ENCODE results near the gene TENM4.

- TF ChIP-seq, protein P1, sequence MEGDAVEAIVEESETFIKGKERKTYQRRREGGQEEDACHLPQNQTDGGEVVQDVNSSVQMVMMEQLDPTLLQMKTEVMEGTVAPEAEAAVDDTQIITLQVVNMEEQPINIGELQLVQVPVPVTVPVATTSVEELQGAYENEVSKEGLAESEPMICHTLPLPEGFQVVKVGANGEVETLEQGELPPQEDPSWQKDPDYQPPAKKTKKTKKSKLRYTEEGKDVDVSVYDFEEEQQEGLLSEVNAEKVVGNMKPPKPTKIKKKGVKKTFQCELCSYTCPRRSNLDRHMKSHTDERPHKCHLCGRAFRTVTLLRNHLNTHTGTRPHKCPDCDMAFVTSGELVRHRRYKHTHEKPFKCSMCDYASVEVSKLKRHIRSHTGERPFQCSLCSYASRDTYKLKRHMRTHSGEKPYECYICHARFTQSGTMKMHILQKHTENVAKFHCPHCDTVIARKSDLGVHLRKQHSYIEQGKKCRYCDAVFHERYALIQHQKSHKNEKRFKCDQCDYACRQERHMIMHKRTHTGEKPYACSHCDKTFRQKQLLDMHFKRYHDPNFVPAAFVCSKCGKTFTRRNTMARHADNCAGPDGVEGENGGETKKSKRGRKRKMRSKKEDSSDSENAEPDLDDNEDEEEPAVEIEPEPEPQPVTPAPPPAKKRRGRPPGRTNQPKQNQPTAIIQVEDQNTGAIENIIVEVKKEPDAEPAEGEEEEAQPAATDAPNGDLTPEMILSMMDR (IDR thresholded peaks at IDR 0.05), result no peak
- no peak for TF ChIP-seq REST (IDR thresholded peaks at IDR 0.05; ENCODE audit: insufficient read depth in 1 of 2, low read depth in 2 of 2, low read length in 1 of 2)
These were observed 459.7 kb downstream of the TENM4 start for GRCh38 chr11:78981153-78981552.
